Body of pancreas (tissue), 4 donors: ENCODE results near the gene LTC4S.

Experiments used
- CTCF ChIP-seq, 7 experiments: fragments of 450-650 bp in 4 of 7; fragments of 200-600 bp in 3 of 7; sonication (generic) in 3 of 7; IDR thresholded peaks; one replicate each; pipeline ENCODE4 v1.5.1; 2016 to 2019; ENCODE audit warnings: antibody characterized with exemption in 7 of 7
- POLR2A ChIP-seq, 3 donors: fragments of 450-650 bp; IDR thresholded peaks; one replicate each; pipeline ENCODE4 v1.6.1; 2016; ENCODE audit warnings: antibody characterized with exemption in 3 of 3, mild to moderate bottlenecking in 2 of 3

GRCh38 chr5:179815491-179816249 is 21.9 kb downstream of the LTC4S start:
- TF ChIP-seq CTCF (IDR thresholded peaks at IDR 0.05) (no peak), POLR2A (IDR thresholded peaks at IDR 0.05) (no peak)
